HG03457 (cell line): ENCODE measurements around the gene DRC7.
"Not testable (repeated sequence)": the region's sequence is repeated elsewhere in the genome, so short reads cannot be mapped to it uniquely, and the experiment has no call there.

Source experiments
- ATAC-seq: cut with Tn5 transposase; IDR thresholded peaks from one replicate; pipeline ENCODE4 v1.9.1; 2021; ENCODE audit warnings: moderate number of reproducible peaks; ENCODE audit not compliant: unreplicated experiment

DRC7 gene

GRCh38 chr16:57760357-57761160, 66.0 kb downstream of the DRC7 start:
- ATAC-seq: no peak

GRCh38 chr16:57761301-57761700, 66.7 kb downstream of the DRC7 start:
- no peak for ATAC-seq

- no peak for ATAC-seq
Observed at GRCh38 chr16:57761957-57762356, 67.4 kb downstream of the DRC7 start.

- ATAC-seq: no peak
Observed at GRCh38 chr16:57762365-57763040, 67.9 kb downstream of the DRC7 start.

DNA sequence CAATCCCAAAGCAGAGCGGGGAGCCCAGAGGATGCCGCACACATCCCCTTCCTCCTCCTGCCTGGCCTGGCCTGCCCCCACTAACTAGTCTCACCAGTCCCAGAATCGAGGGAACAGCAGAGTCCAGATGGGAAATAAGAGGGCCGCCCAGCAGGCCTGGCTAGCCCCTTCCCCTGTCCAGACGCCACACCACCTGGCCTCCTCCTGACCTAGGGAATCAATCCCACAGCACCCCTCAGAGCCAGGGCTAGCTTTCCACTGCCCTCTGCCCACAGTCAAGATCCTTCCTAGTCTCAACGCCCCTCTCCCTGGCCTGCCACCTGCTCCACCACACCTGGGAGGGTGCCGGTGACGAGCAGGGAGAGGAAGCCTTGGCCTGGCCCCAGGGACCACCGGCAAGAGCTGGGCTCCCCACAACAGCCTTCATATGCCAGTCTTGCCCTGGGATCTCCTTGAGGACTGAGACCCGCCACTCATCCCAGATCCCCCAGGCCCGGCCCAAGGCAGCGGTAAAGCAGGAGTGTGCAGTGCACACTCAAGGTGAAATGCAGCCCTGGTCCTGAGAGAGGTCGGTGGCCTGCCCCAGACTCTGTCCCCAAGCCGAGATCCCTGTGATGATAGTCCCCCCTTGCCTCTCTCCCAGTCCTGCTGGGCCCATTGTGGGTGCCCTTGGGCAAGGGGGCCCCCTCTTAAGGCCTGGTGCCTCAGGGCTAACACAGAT, 68.8 kb downstream of the DRC7 start:
- ATAC-seq: no peak

DNA sequence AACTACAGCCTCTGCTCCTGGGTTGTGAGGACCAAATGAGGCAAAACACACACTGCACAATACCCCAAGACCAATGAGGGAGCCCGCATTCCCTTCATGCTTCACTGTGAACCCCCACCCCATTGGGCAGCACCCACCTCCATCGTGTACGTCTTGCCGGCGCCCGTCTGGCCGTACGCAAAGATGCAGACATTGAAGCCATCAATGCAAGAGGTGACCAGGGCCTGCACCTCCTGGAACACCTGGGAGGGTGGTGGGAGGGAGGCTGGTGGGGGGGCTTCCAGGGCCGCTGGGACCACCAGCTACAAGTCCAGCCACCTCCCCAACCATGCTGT, 69.4 kb downstream of the DRC7 start:
- no peak for ATAC-seq

- ATAC-seq: no peak
Observed at GRCh38 chr16:57764341-57765159, 69.9 kb downstream of the DRC7 start.

- ATAC-seq: no peak
Observed at GRCh38 chr16:57765160-57765728, 70.6 kb downstream of the DRC7 start.

DNA sequence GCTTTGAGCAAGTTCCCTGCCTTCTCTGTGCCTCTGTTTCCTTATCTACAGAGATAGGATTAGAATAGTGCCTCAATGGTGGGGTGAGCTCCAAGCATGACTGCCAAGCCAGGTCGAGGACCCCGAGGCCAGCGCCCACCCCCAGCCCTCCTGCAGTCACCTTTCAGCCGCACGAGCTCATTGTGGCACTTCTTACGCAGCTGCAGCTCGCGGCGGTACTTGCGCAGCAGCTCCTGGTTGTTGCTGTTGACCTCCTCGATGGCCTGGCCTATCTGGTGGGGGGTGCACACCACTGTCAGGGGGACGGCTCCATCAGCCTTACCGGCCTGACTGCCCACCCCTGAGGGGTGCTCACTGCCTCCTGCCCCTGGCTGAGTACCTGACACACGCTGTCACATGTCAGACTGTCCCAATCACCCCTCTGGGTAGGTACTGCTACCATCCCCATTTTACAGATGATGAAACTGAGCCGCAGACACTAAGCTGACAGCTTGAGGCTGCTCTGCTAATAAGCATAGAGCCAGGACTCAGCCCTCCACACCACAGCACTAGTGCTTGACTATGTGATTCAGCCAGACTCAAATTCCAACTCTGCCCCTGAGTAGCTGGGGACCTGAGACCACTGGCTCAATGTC, 72.2 kb downstream of the DRC7 start:
- ATAC-seq: no peak

DNA sequence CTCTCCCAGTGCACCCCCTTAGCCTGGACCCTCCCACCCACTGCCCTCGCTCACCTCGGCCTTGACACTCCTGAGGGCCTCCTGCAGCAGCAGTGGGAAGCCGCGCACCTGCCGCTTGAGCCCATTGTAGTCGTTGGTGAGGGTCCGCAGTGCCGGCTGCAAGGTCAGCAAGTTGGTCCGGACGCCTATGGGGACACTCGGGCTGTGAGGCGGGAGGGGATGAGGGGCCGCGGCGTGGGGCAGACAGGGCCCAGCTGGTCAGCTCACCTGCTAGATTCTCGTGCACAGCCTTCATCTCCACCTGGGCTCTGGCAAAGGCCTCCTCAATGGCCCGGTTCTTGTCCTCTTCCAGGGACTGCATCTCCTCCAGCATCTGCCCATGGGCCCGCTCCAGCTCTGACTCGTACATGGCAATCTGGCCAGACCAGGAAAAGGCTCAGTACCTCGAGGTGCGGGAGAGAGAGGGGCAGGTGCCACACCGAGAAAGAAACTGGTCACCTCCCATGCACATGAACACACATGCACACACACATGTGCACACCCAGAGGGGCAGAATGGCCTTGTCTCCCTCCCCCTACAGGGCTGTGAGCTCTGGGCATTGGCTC, 75.0 kb downstream of the DRC7 start:
- ATAC-seq: no peak

DNA sequence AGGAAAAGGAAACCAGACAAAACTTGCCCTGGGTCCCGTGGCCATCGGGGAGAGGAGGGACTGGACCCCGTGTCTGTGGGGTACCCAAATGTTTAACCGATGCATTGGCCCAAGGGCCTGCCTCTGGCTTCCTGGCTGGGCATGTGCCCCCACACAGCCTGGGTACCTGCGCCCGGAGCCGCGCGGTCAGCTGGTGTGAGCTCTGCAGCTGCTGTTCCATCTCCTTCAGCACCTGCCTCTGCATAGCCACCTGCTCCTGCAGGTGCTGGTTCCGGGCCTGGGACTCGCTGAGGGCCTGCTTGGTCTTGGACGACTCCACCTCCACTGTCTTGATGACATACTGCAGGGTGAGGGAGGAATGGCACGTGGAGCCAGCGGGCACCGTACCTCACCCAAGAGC, 75.8 kb downstream of the DRC7 start:
- ATAC-seq: no peak

- no peak for ATAC-seq
Observed at GRCh38 chr16:57771141-57771785, 76.7 kb downstream of the DRC7 start.

GRCh38 chr16:57773019-57773418, 78.4 kb downstream of the DRC7 start:
- ATAC-seq: no peak

DNA sequence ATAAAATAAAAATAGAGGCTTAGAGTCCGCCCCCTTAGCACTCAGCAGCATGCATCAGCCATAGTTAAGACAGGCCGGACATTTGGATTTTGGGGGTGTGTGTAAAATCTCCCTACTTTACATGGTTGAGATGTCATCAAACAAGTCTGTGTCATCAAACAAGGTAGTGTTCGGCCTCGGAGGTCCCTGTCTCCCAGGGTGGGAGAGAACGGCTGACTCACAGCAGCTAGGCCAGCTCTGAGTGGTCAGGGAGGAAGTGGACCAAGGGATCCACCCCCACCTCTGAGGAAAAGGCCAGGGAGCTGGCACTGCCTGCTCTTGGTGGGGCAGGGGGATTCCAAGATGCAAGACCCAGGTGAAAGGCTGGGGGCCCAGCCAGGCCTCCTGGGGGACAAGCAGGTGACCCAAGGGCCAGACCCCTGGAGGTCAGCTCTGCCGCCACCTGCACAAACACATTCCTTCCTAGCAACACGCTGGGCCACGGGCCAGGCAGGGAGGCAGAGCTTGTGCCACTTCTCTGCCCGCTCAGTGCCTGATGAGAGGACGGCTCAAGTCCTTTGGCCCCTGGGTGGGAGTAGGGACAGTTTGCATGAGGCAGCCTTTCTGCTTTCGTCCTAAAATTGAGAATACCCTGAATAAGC, 79.2 kb downstream of the DRC7 start:
- no peak for ATAC-seq

DNA sequence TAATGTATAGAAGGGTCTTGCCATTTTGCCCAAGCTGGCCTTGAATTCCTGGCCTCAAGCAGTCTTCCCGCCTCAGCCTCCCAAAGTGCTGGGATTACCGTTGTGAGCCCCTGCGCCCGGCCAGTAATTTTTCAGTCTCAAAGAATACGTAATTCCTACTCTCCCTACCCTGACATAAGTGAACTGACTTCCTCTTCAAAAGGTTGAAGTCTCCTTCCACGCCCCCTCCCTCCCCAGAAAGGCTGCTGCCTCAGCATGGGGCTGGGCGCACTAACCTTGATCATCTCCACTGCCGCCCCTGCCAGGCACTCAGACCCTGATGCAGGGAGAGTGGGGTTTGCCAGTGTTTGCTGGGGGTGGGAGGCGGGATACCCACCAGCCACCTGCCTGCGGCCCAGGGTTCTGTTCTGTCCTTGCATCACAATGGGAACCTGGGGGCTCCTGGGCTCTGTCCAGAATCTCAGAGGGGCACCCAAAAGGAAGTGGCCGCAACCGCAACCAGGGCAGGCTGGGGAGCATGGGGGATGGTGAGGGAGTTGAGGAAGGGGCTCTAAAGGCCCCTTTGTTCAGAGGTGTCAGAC, 80.2 kb downstream of the DRC7 start:
- ATAC-seq: no peak

- ATAC-seq: no peak
Observed at GRCh38 chr16:57775661-57776469, 81.3 kb downstream of the DRC7 start.

GRCh38 chr16:57778658-57779057, 84.1 kb downstream of the DRC7 start:
- no peak for ATAC-seq

- ATAC-seq: not testable (repeated sequence)
Observed at GRCh38 chr16:57779836-57780235, 85.2 kb downstream of the DRC7 start.
